Right ventricle myocardium inferior (tissue), 1 donor: ENCODE data around the gene TUBB3. TPM values are rescaled to one million over a fixed set of nuclear protein-coding genes. Genes with fewer than 3 reads are reported as not detected.
A peak's percentile ranks its signal among the peaks of the same experiment; 100 is the strongest.
"Not testable (repeated sequence)": the region's sequence is repeated elsewhere in the genome, so short reads cannot be mapped to it uniquely, and the experiment has no call there.

Experiments used
- ATAC-seq: fragments of 200-7000 bp; cut with Tn5 transposase; one replicate; pipeline ENCODE4 v1.9.1; 2020; ENCODE audit warnings: mild to moderate bottlenecking, moderate library complexity
- DNase-seq: peaks from one replicate; pipeline ENCODE4 v3.0.0; 2021; ENCODE audit errors: missing footprints
- intact Hi-C: fragments of 100-400 bp; cut with DNase I; formaldehyde crosslinking; loops from one replicate; pipeline ENCODE4 v1.11.0; 2022
- total RNA-seq: library from RNA; stranded (reverse); fragmentation: NEBNext Ultra II Directional; extraction: Animal tissue kit (Norgen Biotek cat#: 25700); gene quantifications from one replicate; pipeline ENCODE4 v1.2.1, GENCODE V29; 2021
- donor health status: DM: no; HTN: yes; CAD: no; lungs with severe emphysema.

Gene TUBB3
- total RNA-seq, 1 donor from 2014 or later = 2.8 TPM

- ATAC-seq (no peak), DNase-seq (peak; percentile 66)
- intact Hi-C loops = no loop called here
These were observed 31.3 kb downstream of the TUBB3 start for GRCh38 chr16:89954462-89954861.

DNA sequence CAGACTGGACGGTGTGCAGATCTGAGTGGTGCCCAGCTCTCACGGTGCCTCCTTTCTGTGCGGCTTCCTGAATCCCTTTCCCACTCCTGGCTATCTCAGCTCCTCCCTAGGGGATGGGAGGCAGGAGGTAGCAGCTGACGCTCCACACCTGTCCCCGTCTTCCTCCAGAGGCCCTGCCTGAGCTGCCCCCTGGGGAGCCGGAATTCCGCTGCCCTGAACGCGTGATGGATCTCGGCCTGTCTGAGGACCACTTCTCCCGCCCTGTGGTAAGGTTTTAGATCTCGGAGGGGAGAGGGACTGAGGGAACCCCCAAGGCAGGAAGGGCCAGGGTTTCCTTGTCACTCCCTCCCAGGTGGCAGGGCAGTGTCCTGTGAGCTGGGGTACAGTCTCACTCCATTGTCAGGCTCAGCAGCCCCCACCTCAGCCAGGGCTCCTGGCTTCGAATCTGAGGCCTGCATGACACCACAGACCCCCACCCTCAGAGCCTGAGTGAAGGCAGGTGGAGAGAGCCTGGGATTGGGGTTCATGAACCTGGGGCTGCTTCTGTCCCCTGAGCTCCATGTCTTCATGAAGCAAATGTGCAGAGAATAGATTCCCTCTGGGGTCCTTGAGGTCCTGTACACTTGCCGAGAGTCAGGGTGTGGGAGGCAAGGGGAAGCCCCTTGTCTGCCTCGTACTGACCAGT, 32.0 kb downstream of the TUBB3 start:
- ATAC-seq (no peak), DNase-seq (no peak)
- intact Hi-C loops = no loop called here

DNA sequence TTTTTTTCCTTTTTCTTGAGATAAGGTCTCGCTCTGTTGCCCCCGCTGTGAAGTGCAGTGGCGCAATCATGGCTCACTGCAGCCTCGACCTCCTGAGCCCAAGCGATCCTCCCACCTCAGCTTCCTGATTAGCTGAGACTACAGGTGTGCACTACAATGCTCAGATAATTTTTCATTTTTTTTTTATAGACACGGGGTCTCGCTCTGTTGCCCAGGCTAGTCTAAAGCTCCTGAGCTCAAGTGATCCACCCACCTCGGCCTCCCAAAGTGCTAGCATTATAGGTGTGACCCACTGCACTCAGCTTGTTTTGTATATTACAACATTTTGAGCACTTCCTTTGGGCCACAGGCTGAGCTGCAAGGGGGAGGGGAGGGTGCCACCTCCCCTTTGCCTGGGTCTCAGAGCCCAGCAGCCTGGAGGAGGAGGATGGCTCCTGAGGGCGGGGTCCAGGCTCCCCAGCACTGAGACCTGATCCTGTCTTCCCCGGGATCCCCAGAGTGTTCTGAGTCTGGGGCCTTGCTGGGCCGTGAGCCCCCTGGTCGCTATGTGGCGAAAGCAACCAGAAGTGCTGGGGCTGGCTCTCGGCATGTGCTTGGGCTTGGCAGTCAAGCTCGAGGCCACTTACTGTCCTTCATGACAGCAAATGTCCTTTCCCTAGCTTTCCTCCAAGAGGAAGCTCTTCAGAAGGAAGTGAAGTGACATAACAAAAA, 33.5 kb downstream of the TUBB3 start:
- ATAC-seq = peak; percentile 27
- DNase-seq = no peak
- intact Hi-C loops = no loop called here

DNA sequence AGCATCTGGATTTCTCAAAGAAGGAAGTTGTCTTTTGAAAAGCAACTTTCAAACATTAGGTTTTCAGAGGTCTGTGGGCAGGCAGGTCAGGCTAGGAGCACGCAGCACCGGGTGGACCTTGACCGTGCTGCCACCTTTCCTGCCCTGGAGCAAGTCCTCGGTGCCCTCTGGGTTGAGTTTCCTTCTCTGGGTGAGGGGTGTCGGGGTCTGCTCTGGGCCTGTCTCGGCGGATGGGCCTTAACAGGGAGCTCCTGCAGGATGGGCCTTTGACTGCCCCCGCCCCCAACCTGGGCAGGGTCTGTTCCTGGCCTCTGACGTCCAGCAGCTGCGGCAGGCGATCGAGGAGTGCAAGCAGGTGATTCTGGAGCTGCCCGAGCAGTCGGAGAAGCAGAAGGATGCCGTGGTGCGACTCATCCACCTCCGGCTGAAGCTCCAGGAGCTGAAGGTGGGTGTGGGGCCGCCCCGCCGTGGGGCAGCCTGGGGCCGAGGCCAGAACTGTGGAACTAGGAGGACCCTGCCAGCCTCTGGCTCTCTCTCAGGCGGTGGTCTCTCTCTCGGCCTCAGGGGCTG, 34.2 kb downstream of the TUBB3 start:
- intact Hi-C loops = no loop called here
- DNase-seq (peak; percentile 67), ATAC-seq (no peak)

DNA sequence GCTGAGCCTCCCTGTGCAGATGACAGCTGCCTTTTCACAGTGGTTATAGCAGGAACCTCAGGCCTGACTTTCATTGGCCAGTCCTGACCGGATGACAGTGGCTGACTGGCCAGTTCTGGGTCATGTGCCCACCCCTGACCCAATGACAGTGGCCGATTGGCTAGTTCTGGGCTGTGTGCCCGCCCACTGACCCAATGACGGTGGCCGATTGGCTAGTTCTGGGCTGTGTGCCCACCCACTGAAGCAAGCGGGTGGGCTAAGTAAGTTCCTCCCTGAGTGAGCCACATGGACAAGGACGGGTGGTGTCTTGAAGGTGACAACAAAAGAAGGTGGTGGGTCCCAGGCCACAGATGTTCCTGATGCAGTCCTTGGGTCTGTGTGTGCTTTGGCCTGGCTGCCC, 34.9 kb downstream of the TUBB3 start:
- intact Hi-C loops = no loop called here
- DNase-seq (peak; percentile 84), ATAC-seq (peak; percentile 66)

DNA sequence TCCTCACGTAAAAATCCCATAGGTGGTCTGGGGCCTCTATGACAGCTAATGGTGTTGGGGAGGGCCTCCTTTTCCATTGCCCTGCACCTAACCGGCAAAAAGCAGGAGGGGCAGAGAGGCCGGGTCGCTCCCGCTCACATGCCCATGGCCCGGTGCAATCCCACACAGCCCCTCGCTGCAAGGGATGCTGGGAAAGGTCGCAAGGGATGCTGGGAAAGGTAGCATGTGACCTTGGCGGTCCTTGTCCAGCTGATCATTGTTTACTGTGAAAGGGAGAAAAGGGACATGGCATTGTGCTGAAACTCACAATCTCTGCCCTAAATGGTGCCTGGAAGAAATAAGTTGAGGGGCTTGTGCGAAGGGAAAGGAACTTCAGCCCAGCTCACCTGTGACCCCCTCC, 35.5 kb downstream of the TUBB3 start:
- intact Hi-C loops = no loop called here
- ATAC-seq (no peak), DNase-seq (peak; percentile 39)

- intact Hi-C loops = no loop called here
- ATAC-seq (no peak), DNase-seq (peak; percentile 61)
These were observed 37.8 kb downstream of the TUBB3 start for GRCh38 chr16:89960966-89961365.

GRCh38 chr16:89961920-89962319, 38.8 kb downstream of the TUBB3 start:
- intact Hi-C loops = no loop called here
- peak; percentile 55 for DNase-seq
- no peak for ATAC-seq

DNA sequence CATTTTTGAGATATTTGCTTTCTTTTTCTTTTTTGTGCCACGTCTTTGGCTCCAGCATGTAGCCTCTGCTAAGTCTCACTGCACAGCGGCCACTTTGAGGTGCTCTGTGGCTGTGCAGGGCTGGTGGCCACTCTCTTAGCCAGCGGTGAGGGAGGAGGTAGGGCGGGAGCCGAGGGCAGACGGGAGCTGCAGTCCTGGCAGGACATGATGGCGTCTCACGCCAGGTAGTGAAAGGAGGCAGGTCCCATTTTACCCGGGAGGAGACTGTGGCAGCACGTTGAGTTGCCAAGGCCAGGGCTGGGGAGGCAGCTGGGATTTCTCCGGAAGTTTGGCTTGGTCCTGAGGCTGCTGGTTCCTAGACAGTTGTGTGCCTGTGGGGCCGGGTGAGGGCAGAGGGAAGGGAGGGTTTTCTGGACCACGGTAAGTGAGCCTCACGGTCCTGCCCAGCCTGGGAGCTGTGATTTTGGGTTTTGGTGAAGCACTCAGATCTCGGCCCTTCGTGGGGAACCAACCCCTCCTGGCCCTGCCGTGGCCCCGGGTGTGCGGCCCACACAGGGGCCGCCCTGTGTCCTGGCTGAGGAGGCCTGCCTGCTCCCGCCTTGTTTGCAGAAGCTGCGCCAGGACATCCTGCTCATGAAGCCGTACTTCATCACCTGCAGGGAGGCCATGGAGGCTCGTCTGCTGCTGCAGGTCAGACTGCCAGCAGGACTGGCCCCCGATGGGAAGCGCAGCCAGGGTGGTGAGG, 39.8 kb downstream of the TUBB3 start:
- intact Hi-C loops = no loop called here
- ATAC-seq (no peak), DNase-seq (no peak)

DNA sequence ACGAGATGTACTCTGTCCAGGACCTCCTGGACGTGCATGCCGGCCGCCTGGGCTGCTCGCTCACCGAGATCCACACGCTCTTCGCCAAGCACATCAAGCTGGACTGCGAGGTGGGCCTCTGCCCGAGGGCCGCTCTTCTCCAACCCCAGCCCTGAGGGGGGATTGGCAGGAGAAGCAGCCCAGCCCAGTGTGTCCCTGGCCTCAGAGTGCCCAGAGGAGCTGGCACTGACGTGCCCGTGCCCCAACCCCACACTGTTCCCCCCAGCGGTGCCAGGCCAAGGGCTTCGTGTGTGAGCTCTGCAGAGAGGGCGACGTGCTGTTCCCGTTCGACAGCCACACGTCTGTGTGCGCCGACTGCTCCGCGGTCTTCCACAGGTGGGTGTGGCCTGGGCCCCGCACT, 41.1 kb downstream of the TUBB3 start:
- DNase-seq = no peak
- intact Hi-C loops = no loop called here
- ATAC-seq = no peak

DNA sequence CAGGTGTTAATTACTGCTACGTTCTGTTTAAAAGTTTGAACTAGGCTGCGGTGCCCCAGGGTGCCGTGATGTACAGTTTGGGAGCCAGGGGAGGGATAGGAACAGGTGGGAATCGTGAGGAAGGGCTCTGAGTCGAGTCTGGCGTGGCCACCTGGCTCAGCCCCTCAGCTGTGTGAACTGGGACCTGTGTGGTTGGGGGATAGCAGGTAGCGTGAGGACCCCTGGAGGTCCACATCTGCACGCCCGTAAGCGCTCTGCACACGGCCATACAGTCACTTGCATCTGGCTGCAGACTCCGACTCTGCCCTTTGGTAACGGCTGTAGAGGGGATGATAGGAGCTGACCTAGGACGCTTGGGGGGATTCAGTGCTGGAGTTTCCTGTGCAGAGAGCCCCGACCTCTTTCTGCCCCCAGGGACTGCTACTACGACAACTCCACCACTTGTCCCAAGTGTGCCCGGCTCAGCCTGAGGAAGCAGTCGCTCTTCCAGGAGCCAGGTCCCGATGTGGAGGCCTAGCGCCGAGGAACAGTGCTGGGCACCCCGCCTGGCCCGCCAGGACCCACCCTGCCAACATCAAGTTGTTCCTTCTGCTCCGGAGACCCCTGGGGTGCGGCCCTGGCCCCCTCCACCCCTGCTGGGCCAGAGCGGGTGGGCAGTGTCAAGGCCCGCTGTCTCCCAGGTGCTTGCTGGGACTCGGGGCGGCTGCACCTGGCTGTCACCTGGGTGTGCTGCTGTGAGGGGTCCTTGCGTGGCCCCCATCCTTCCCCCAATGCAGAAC, 42.5 kb downstream of the TUBB3 start:
- ATAC-seq (no peak), DNase-seq (peak; percentile 46)
- intact Hi-C loops = no loop called here

GRCh38 chr16:89966756-89967155, 43.6 kb downstream of the TUBB3 start:
- no peak for ATAC-seq
- no peak for DNase-seq
- intact Hi-C loops = no loop called here

GRCh38 chr16:89967436-89967835, 44.3 kb downstream of the TUBB3 start:
- ATAC-seq, DNase-seq, intact Hi-C loops: not testable (repeated sequence)

DNA sequence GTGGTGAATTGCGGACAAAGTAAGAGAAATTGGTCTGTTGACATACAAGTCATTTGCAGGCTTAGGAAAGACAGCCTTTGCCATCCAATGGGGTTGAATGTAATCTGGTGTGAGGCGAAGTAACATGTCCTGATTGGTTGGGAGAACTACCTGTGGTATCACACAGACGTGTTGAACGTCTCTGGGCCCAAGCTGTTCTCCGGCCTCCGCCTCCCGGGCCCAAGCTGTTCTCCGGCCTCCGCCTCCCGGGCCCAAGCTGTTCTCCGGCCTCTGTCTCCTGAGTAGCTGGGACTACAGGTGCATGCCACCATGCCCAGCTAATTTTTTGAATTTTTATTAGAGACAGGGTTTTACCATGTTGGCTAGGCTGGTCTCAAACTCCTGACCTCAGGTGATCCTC, 44.9 kb downstream of the TUBB3 start:
- intact Hi-C loops, ATAC-seq, DNase-seq: not testable (repeated sequence)

DNA sequence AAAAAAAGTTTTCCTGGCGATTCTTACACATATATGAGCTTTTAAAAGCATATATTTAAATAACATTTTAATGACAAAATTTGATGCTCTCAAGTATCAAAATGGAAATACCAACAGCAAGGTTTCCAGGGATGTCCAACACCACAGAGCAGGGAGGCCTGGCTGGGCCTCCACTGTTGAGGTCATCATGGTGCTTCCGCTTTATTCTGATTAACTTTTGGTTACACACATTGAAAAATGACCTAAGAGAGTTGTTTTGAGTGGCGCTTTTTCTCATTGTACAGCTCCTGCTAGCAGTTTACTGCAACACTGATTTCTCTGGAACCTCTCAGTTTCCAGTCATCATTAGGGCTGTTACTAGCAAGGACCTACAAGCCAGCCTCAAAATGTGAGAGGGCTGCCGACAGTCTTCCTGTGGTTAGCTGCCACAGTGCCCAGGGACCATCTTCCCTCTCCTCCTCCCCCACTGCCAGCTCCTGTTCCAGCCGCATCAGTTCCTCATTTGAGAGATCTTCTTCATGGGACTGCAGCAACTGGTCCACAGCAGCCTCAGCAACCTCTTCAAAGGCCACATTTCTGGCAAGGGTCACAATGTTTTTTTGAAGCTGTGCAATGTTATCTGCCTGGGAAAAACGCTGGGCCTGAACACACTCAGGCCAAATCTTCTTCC, 46.7 kb downstream of the TUBB3 start:
- no peak for DNase-seq
- intact Hi-C loops = no loop called here

DNA sequence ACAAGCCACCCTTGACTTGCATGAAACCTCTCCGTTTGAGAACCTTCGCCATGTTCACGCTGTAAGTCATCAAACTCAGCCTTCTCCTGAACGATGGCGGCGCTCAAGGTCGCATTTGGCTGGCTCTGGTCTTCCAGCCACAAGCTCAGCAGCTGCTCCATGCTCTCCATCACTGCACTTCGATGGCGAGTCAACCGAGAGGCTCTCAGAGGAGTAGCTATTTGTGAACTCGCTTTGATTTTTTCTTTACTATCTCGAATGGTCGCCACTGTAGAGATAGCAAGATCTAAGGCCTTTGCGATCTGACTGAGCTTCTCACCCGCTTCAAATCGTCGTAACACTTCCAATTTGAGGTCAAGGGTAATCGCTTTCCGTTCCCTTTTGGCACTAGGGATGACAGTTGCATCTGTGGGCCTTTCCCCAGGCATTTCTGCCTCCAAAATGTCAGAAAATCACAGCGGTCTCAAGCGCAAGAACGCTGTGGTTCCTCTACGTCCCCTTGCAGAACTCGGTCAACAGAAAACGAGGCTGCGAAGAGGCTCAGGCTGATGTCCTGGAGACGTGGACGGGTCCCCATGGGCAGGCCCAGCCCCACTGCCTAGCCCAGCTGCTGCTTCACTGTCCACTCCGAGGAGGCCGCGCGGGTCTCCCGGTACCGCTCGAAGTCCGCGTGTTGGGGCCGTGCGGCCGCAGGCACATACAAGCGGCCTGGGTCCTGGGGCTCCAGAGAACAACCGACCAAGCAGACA, 48.5 kb downstream of the TUBB3 start:
- intact Hi-C loops = no loop called here
- DNase-seq (no peak), ATAC-seq (peak; percentile 30)

More for the DNA sequence above, 46.7 kb downstream of the TUBB3 start:
- ATAC-seq = no peak
